NCI-H345 treated with DMSO at 0.1 percent for 48 hours (cell line): Measurements from ENCODE around the gene TRABD.
A peak's percentile ranks its signal among the peaks of the same experiment; 100 is the strongest.

Experiments
- DNase-seq: peaks from one replicate; lab custom pipeline; 2025; ENCODE audit not compliant: unreplicated experiment; lab: John Stamatoyannopoulos, UW

The TRABD gene

DNA sequence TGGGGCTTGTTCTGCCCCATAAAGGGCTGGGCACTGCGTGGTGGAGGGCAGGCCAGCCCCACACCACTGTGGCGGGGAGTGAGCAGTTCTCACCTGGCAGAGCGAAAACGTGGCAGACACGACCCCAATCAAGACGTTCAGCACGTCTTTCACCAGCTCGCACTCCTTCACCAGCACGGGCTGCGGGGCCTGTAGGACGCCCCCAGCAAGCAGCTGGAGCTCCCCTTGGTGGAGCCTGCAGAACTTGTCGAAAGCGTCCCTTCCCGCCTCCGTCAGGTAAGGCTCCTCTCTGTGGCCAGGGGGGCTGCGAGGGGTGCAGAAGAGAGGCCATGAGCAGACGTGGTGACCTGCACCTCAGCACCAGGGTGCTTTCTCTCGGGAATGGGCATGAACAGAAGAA is 47.5 kb downstream of the TRABD start:
- no peak for DNase-seq

DNA sequence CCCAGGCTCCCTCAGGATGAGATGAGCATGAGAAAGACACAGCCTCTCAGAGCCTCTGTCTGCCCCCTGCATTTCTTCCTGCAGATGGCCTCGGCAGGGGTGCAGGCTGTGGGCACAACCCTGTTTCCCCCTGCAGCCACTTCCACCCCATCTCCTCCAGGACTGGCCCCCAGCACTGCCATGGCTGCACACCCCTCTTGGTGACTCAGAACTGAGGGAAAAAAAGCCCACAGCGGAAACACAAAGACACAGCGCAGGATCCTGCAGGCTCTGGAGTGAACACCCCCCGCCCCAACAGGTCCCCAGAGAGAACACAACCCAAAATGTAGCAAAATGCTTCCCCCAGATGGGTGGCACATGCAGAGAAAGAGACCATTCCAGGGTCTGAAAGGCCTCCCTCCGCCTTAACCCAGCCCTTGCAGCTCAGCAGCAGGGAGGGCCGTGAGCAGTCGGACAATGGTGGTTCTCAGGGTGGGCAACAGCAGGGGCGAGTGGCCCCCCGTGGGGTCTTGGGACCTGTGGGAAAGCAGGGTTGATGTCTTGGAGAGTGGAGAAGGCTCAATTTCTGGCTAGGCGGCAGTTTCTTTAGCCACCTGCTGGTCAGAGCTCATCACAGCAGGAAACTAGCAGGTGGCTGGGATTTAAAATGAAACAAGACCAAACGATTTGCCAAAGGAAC is 51.2 kb downstream of the TRABD start:
- DNase-seq = no peak

DNA sequence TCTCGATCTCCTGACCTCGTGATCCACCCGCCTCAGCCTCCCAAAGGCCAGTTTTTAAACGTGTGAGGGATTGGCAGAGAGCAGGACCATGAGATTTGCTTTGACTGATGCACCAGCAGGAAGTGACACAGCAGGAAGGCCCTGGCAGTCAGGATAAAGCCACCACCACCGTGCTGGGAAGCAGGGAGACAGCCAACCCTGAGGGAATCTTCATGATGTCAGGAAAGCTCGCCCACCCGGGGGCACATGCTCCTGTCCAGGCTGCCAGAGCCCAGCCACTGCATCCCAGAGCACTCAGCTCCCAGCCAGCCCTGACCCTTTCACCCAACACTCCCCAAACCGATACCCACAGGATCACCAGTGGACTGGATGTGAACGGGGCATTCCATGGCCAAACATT is 53.0 kb downstream of the TRABD start:
- DNase-seq = no peak

DNA sequence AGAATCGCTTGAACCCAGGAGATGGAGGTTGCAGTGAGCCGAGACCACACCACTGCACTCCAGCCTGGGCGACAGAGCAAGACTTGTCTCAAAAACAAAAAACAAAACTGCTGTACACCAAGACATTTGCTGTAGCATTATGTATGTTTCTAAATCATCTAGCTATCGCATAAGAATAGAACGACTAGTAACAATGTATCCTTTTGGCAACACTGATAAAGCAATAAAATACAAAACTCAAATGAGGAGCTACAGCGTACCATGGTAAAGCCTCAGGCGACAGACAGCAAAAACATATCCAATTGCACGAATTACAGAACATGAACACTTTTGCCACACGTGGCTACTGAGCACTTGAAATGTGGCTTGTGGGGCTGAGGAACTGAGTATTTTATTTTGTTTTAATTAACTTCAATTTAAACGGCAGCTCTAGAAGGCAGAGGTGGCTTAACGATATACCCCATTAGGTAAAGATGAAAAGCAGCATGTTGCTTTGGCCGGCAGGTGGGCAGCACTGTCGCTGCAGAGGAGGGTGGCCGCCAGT is 56.8 kb downstream of the TRABD start:
- no peak for DNase-seq

DNA sequence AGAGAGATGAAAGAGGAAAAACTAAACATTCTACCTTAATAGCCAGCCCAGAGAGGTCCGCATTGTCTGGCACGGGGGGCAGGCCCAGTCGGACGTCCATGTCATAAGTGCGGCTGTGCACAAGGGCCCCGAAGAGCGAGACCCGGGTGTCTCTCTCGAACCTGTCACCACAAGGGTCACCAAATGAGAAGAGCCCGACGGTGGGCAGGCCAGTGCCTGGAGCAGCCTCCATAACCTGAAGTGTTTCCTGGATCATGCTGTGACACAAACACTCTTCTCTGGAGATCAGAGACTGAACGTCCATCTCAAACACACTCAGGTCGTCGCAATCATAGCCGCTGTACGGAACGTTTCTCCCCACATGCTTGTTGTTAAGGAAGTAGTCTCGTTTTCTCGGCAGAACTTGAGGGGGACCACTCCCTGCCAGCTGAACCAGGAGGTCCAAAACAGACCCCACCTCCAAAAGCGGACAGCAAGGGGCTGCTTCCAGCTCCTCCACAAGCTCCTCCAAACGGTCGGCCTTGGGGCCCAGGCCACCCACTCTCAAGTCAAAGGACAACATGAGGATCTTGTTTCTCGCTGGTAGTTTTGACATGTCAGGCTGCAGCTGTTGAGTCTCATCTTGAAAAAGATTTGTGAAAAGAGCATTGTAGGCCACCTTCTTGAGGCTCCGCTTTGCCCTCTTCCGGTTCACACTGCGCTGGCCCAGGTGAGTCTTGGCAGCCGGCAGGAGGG is 58.1 kb downstream of the TRABD start:
- DNase-seq = no peak

DNA sequence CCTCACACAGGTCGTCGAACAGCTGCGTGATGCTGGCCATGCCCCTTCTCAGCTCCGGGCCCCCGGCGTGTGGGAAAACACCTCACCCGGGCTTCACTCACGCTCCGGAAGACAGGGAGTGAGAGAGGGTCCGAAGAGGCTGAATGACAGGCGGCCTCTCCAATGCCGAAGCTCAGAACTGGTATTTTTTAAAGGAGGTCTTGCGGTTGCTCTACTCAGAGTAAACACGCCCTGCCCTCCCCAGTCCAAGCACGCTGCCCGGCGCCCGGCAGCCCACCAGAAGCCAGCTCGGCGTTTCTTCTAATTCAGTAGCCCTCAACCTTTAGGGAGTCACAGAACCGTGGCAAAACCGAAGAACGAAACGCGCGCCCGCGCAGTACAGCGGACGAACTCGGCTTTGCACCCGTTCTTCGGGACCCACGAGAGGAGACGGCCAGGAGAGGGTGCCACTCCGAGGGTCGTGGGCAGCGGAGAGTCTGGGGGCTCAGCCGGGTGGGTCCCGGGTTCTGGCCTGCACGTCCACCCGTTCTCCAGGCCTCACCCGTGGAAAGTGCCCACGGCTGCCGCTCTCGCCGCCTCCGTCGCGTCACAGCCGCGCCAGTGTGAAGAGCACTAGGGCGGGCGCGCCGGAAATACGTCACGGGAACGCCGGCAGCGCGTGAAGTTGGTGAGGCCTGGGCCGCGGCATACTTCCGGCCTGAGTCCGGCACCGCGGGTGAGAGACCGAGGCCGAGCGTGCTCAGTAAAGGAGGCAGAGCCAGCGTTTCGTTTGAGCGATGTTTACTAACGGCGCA is 58.9 kb downstream of the TRABD start, which contains the start of gene TUBGCP6:
TSS of gene TUBGCP6 (minus strand) at position 604 of the 794 bp plus-strand sequence. CDS start at position 40, 564 bp downstream.
- peak; percentile 72 for DNase-seq

DNA sequence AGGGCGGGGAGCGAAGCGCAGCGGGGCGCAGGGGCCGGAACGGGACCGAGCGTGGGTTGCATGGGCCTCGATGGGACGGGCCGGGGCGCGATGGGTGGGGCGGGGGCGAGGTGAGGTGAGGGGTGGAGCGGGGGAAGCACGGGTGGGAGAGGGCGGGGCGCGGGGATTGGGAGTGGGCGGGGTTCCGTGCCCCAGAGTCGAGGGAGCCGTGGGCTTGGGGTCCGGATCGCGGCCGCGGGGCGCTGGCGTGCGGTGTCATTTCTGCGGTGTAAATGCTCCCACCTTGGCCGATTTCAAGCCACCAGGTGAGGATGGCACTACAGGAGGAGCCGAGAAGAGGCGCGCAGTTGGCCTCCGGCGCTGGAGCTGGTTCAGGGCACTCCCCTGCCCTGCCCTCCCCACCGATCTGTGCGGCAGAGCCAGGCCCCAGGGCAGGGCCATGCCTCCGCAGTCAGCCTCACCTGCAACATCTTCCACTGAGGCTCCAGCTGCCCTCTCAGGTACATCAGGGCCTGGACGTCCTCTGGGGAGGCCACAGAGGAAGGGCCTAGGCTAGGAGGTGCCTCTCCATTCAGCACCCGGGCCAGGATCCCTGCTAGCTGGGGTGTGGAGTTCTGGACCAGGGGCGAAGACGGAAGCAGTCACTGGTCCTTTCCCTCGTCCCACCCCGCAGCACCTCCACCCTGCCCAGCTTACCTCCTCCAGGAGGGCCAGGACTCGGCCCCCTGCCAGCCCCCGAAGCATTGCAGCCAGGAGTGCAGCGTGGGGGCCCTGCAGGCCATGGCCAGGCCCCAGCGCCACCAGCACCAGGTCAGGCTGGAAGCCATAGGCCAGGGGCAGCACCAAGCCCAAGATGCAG is 59.7 kb downstream of the TRABD start:
- no peak for DNase-seq

DNA sequence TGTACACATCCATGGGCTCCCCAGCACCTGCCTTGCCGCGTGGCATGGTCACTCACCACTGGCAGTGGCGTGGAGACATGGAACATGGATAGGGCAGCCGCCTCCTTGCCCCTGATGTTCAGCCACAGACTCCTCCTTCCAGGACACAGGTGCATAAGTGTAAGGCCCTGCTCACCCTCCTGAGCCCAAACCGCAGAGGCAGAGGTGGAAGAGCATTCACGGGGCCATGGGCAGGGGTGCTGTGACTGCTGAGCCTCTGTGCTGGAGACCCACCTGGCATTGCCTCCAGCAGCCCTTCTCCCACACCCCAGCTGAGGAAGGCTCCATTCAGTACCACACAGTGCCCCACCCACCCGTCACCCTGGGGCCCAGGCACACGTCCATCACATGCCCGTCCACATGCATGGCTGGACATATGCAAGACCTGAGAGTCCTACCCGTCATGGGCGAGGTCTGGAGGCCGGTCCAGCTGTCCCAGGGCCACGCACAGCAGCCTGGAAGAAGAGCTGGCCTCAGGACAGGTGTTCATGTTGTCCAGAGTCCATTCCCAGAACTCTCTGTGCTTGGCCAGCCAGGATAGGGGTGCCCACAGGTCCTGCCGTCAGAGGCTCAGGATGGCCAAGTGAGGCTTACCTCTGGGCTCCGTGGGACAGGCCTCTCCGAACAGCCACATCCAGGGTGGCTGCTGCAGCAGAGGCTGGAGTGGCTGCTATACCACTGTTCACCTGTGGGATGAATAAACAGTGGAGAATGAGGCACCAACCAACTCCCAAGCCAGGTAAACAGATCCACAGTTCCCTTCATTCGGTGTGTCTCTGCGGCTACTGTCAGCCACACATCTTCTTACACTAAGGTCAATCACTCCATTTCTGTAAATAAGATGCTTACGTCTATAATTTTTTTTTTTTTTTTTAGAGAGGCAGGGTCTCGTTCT is 60.8 kb downstream of the TRABD start:
- no peak for DNase-seq

DNA sequence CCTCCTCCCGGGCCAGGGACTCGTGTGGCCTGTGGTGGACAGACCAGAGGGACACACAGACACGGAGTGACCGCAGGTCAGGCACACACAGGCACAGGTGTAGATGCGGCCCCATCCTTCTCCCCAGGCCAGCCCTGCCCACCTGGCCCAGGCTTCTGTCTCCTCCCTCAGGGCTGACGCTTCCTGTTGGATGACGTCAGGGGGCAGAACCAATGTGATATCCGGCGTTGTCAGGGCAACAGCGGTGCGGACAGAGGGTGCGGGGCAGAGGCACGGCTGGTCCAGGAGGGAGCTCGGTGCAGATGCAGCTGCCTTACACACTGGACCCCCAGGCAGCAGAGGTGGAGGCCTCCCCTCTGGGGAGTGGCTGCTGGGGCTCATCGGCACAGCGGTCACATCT is 62.0 kb downstream of the TRABD start:
- DNase-seq = no peak

DNA sequence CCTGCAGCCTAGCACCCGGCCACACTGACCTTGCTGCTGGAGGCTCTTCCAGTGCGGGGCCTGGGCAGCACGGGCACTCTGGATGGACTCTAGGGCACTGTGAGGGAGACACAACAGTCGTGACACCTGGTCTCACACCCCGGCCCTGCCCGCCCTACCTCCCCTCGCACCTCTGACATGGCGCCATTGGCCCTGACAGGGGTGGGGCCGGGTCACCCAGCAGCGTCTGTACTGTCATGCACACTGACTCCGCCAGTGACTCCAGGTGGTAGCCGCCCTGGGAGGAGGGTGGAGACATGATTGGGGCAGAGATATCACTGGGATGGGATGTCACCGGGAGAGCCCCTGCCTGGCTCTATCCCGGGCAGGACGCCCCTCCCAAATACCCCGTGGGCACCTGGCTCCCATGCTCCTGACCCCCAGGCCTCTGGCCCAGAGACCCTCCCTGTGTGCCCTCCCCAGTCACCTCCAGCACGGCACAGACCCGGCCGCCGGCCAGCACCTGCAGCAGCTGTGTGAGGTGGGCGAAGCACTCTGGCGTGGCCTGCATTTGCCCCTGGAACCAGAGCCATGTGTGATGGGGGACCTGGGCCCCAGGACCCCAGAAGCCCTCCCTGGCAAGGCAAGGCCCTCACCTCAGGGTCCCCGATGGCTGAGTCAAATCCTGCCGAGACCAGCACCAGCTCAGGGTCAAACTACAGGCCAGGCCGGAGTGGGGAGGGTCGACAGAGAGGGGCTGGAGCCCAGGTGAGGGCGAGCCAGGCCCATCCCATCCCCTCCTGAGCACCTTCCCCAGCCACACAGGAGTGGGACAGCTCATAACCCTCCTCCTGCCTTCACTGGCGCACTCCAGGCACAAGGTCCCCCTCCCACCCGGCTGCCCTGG is 62.7 kb downstream of the TRABD start:
- no peak for DNase-seq
